A549 treated with RU486 at 1 μM for 4 hours (cell line): ENCODE results near the gene IRAG1. TPM values are rescaled to one million over a fixed set of nuclear protein-coding genes. Genes with fewer than 3 reads are reported as not detected.

Experiments used
- total RNA-seq: library from RNA; stranded (reverse); fragments of 200-300 nt; extraction: Qiagen RNA extraction; gene quantifications from 5 replicates; pipeline ENCODE4 v1.2.3, GENCODE V29; 2022; ENCODE audit warnings: low read depth

Gene IRAG1
- total RNA-seq, result 0.01 to 0.05 TPM (median 0.02 TPM) in 3 of 5 replicates, not detected in the others

GRCh38 chr11:10693509-10694081, at the start of gene IRAG1:
Gene IRAG1, minus strand, starts transcription at chr11:10693755. Its CDS starts 153 bp downstream, at chr11:10693602.

Other genes starting within 250 kb of the IRAG1 start
- 5.6 to 10.0 TPM (median 8.2 TPM) in 5 replicates for gene AMPD3, start 238.5 kb downstream of the IRAG1 start, total RNA-seq
- gene RNF141, start 152.6 kb downstream of the IRAG1 start, total RNA-seq, result 16.6 to 24.1 TPM (median 22.0 TPM) in 5 replicates
- 0.09 to 0.28 TPM (median 0.18 TPM) in 5 replicates for gene LYVE1, start 125.1 kb downstream of the IRAG1 start, total RNA-seq
- gene CTR9, start 57.5 kb upstream of the IRAG1 start, total RNA-seq, result 19.4 to 31.0 TPM (median 24.0 TPM) in 5 replicates
- 677 to 1,083 TPM (median 702 TPM) in 5 replicates for gene EIF4G2, start 115.2 kb upstream of the IRAG1 start, total RNA-seq
- gene ZBED5, start 164.3 kb upstream of the IRAG1 start, total RNA-seq, result 18.2 to 37.5 TPM (median 35.4 TPM) in 5 replicates